ENCODE measurements around the gene LGR5.
"Not testable (repeated sequence)": the region's sequence is repeated elsewhere in the genome, so short reads cannot be mapped to it uniquely, and the experiment has no call there.

LGR5 gene

DNA sequence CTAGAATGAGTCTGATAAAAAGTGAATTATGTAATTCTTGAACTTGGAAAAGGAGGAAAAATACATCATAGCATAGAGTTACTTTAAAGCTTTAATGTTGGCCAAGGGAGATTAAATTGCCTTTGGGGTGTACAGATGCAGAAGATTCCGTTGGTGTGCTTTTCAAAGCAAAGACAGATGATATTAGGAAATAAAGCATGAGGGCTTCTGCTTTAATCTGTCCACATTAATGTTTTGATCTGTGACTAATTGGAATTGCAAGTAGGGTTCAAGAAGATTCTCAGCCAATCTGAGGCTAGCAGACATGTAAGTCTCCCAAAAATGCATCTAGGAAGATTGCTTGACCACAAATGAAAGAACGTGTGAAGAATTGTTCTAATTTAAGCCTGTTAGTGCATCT is 35.2 kb downstream of the LGR5 start:
- no peak for DNase-seq (ENCODE audit: low spot score)

GRCh38 chr12:71475280-71475679 is 35.7 kb downstream of the LGR5 start:
- DNase-seq (ENCODE audit: low spot score), result no peak

DNA sequence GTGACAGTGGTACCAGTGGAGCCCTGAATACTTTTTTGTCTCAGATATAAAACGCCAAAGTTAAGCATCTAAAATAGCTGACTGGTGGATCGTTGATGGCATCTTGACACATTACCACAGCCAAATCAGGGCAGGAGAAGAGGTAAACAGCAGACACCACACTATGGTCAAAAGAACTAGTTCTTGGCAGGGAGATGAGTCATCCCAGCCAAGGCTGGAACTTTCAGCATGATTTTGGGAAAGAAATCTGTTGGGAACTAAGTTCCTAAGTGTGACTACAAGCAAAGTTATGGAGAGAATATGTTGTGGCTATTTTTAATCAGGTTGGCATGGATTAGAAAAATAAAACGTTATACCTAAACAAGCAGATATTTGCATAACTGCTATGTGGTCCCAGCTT is 36.9 kb downstream of the LGR5 start:
- no peak for DNase-seq (ENCODE audit: low spot score)

DNA sequence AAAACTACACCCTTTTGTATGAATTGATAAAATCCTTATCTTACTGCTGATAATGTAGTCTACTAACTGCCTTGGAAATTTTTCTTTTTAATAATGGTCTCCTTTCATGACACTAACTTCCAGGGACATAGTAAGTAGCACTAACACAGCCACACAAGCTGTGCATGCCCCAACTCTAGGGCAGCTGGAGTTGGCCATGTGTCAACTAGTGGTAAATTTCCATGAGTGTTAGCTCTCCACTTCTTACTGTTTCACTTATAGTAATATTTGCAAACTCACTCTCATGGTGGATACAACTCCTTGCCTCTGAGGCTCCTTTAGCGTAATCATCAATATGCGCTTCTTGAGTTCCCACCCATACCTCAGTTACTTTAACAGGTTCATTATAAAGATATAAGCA is 38.0 kb downstream of the LGR5 start:
- no peak for DNase-seq (ENCODE audit: low spot score)

GRCh38 chr12:71478270-71478669 is 38.7 kb downstream of the LGR5 start:
- no peak for DNase-seq (ENCODE audit: low spot score)

DNA sequence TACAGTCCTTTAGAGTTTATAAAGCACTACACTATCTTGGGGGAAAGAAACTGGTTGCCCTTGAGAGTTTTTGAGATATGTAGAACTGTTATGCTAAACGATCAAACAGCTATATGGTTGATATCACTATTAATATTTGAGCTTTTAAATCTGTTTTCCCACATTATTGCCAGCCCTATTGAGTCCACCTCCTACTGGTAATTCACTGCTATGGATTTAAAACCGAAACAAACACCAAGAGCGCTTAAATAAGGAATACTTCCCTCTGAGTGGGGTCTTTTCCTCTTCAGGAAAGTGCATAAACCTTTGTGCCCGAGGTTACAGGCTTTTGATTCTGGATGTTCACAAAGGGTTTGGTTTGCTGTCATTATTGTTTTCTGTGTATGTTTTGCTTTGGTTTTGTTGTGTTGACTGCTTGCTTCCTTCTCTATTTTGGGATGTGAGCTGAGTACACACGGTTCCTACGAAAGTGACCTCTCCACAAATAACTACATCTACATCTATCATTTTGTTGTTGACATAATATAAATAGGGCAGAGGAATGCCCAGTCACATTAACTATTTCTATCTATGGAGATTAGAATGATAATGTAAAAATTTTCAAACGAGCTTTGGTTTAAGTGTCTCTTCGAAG is 44.8 kb downstream of the LGR5 start:
- no peak for DNase-seq (ENCODE audit: low spot score)

DNA sequence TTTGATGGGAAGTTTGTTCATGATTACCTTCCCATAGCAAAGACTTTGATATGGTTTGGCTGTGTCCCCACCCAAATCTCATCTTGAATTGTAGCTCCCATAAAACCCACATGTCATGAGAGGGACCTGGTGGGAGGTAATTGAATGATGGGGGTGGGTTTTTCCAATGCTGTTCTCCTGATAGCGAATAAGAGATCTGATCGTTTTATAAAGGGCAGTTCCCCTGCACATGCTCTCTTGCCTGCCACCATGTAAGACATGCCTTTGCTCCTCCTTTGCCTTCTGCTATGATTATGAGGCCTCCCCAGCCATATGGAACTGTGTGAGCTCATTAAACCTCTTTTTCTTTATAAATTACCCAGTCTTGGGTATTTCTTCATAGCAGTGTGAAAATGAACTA is 51.2 kb downstream of the LGR5 start:
- DNase-seq (ENCODE audit: low spot score), result not testable (repeated sequence)

DNA sequence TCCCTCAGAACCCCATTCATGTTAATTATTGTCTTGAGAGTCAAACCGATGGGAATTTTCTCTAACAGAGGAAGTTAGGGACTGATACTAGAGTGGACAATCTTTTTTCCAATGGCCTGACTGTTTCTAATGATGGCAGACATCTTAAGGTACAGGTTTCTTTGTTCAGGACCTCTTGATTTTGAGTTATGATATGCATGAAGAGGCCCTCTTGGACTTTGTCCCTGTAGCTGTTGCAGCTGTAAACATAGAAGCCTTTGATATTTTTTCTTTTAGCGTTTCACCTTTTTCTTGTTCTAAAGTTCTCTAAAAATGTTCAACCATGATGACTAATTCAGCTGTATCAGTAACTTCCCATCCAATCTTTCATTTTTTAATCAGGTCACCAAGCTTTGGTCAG is 53.0 kb downstream of the LGR5 start:
- no peak for DNase-seq (ENCODE audit: low spot score)

- no peak for DNase-seq (ENCODE audit: low spot score)
Measured at GRCh38 chr12:71499834-71500233, 60.2 kb downstream of the LGR5 start.

- DNase-seq (ENCODE audit: low spot score), result no peak
Measured at GRCh38 chr12:71503579-71504391, 64.2 kb downstream of the LGR5 start.

- no peak for DNase-seq (ENCODE audit: low spot score)
Measured at GRCh38 chr12:71504476-71504875, 64.9 kb downstream of the LGR5 start.

GRCh38 chr12:71509705-71510104 is 70.1 kb downstream of the LGR5 start:
- DNase-seq (ENCODE audit: low spot score), result no peak

GRCh38 chr12:71517145-71517846 is 77.7 kb downstream of the LGR5 start:
- DNase-seq (ENCODE audit: low spot score), result no peak

- DNase-seq (ENCODE audit: low spot score), result no peak
Measured at GRCh38 chr12:71521125-71521524, 81.5 kb downstream of the LGR5 start.

- no peak for DNase-seq (ENCODE audit: low spot score)
Measured at GRCh38 chr12:71524626-71525025, 85.0 kb downstream of the LGR5 start.

DNA sequence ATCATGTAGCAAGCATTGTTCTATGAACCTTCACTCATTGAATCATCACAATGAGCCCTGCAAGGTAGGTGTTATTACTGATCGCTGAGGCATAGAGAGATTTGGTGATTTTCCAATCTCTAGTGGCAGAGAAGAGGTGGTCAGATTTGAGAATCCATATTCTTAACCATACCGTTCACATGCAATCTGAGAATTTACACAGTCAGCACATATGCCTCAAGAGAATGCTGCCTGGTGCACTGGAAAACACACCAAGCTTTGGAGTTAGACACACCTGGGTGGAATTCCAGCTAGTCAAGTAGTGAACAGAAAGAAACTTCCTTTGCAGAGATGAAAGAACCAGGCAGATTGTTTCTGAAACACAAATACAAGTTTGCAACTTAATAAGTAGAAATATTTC is 94.1 kb downstream of the LGR5 start:
- DNase-seq (ENCODE audit: low spot score), result no peak

DNA sequence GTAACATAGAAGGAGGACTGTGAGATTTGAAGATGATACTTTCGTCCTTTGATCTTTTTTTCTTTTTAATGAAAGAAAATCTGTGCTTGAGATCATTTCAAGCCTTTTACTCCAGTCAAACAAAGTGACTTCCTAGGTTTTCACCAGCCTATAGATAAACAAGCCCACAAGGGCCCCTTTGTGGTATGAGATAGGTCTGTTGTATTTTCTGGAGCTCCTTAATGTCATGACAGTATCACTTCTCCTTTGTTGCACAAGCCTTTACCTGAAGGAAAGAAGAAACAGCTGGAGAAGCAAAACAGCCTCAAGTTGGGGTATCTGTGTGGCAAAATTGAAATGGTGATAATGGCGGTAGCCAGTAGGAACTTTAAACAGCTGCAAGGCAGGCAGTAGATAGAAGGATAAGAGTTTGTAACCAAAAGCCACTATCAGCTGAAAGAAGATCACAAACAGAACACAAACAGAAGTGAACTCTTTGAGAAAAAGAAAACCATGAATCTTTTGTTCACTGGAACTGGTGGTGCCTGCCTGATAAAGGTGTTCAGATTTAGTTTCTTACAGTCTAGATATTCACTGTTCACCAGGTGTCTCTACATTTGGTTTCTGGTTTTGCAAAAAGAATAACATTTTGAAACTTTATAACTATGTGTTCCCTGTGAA is 96.8 kb downstream of the LGR5 start:
- DNase-seq (ENCODE audit: low spot score), result no peak

- DNase-seq (ENCODE audit: low spot score), result no peak
Measured at GRCh38 chr12:71536939-71537622, 97.5 kb downstream of the LGR5 start.

DNA sequence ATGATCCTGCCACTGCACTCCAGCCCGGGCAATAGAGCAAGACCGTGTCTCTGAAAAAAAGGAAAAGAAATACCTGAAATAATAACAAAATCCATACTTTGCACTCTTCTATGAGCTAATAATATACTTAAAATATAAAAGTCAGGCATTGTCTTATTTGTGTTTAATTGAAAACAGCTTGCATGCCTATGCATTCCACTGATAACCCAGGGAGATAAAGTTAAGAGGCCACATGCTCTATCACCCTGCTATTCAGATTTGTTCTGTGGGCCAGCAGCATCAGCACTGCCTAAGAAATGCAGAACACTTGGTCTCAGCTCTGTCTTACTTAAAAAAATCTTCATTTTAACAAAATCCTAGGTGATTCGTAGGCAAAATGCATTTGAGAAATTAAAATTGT is 99.2 kb downstream of the LGR5 start:
- DNase-seq (ENCODE audit: low spot score), result no peak

GRCh38 chr12:71541583-71541982 is 102.0 kb downstream of the LGR5 start:
- no peak for DNase-seq (ENCODE audit: low spot score)

DNA sequence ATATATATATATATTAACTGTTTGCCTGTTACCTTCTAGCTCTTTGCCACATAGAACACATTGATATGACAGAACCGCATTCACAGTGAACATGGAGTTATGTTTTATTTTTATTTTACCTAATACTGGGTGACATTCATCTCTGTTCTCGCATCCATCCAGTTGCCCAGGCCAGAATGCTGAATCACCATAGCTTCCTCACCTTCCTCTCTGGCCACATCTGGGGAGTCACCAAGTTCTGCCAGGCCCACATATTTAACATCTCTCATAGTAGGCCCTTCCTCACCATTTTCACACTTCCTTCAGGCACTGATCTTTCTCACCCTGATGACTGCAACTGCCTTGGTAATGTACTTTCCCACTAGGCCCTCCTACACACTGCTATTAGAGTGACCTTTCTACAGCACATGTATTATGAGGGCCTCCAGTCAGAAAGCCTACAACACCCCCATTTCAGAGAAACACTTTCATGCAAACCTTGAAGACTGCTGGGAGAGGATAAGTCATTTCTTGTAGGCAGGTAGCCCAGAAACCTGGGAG is 106.8 kb downstream of the LGR5 start:
- DNase-seq (ENCODE audit: low spot score), result no peak

DNA sequence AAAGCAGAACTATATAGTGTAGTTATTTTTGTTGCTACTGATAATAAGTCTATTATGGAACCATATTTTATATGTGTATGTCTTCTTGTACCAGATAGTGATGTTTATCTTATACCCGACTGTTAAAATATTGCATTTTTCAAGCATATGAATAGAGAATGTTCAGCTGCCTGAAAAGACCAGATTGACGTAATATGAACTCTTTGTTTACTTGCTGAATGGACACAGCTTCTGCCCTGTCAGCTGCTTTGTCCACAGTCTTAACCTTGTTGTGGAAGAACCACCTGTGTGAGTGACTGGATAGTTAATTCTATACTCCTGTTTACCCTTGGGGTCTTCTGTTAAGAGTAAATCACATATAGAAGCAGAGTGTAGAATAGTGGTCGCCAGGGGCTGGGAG is 109.3 kb downstream of the LGR5 start:
- no peak for DNase-seq (ENCODE audit: low spot score)
